WERI-Rb-1 (cell line): ENCODE data around the gene CD101.
A peak's percentile ranks its signal among the peaks of the same experiment; 100 is the strongest.

Experiments
- DNase-seq: peaks from one replicate; pipeline ENCODE4 v3.0.0-alpha.2; 2020
- H3K27ac ChIP-seq: fragments of 250-450 bp; sonication (Bioruptor Pico); 2 replicates; pipeline ENCODE4 v1.5.1; 2020; ENCODE audit warnings: mild to moderate bottlenecking, moderate library complexity
- H3K27me3 ChIP-seq: fragments of 250-450 bp; sonication (Bioruptor Pico); 2 replicates; pipeline ENCODE4 v1.5.1; 2021; ENCODE audit warnings: mild to moderate bottlenecking, low read depth, moderate library complexity; ENCODE audit not compliant: insufficient read depth, severe bottlenecking
- H3K36me3 ChIP-seq: fragments of 250-450 bp; sonication (Bioruptor Pico); 2 replicates; pipeline ENCODE4 v1.5.1; 2020; ENCODE audit warnings: mild to moderate bottlenecking, moderate library complexity
- H3K4me3 ChIP-seq: 2 replicates; pipeline ENCODE4 v1.5.1; 2011; ENCODE audit warnings: low read depth, mild to moderate bottlenecking, control low read depth, low read length
- H3K9me3 ChIP-seq: fragments of 250-450 bp; sonication (Bioruptor Pico); 2 replicates; pipeline ENCODE4 v1.5.1; 2021; ENCODE audit warnings: mild to moderate bottlenecking, moderate library complexity; ENCODE audit not compliant: severe bottlenecking
- TF ChIP-seq, protein P1 (sequence below): IDR thresholded peaks from 2 replicates; pipeline ENCODE4 v1.5.1; 2011; ENCODE audit warnings: low read depth, mild to moderate bottlenecking, control low read depth, inconsistent platforms, low read length

The CD101 gene

DNA sequence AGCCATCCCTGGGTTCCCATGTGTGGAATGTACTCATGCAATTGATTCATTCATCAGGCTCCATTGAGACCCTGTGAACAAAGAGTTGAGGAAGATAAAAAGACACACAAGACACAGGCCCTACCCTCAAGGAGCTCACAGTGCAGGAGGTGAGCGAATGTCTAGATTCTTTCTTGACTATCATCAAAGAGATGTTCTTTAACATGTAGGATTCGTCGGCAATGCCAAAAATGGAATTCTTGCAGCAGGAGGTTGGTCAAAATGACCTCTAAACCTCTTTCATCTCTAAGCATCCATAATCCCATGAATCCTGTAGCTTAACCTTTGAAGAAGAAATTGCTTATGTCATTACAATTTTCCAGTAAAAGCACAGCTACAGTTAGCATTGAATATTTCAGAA is 30.7 kb downstream of the CD101 start:
- H3K9me3 ChIP-seq: no peaks in the 10 kb centered on the region
- no peaks in the 10 kb centered on the region for H3K27me3 ChIP-seq
- H3K36me3 ChIP-seq: no peaks in the 10 kb centered on the region
- H3K4me3 ChIP-seq: no peak overlapping the region
- no peak for DNase-seq
- H3K27ac ChIP-seq: no peak overlapping the region
- TF ChIP-seq, protein P1, sequence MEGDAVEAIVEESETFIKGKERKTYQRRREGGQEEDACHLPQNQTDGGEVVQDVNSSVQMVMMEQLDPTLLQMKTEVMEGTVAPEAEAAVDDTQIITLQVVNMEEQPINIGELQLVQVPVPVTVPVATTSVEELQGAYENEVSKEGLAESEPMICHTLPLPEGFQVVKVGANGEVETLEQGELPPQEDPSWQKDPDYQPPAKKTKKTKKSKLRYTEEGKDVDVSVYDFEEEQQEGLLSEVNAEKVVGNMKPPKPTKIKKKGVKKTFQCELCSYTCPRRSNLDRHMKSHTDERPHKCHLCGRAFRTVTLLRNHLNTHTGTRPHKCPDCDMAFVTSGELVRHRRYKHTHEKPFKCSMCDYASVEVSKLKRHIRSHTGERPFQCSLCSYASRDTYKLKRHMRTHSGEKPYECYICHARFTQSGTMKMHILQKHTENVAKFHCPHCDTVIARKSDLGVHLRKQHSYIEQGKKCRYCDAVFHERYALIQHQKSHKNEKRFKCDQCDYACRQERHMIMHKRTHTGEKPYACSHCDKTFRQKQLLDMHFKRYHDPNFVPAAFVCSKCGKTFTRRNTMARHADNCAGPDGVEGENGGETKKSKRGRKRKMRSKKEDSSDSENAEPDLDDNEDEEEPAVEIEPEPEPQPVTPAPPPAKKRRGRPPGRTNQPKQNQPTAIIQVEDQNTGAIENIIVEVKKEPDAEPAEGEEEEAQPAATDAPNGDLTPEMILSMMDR: no peak

DNA sequence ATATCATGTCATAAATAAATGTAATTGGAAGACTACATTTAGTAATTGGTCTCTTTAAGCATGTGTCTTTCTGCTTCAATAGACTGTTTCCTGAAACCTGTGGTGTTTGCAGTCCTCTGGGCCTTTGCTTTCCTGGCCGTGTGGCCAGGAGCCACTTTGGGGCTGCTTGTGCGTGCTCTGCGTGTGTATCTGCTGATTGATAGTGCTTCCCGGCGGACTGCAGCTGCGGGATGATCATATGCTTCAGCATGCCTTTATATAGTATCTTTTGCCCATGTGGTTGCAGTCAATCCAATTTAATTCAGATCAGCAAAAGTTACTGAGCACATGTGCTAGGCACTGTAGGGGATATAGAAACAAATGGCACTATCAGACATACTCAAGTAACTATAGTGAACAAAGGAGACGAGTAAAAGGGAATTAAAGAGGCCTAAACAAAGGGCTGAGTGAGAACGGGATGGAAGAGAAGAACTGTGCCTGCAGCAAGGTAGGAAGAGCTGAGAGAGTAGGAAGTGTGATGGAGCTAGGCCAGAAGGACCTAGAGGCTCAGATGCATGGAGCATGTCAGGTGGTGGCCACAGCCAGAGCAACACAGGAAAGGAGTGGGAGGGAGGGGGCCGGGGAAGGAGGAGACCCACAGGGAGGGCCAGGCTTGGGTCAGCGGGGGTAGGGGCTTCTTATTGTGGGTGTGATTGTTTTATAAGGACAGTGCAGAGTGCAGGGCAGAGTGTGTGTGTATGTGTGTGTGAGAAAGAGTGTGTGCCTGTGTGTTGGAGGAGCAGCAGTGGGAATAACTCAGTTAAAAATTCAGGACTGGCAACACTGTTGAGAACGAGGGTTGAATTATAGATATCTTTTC is 31.4 kb downstream of the CD101 start:
- Histone ChIP-seq H3K36me3 (no peaks in the 10 kb centered on the region), H3K4me3 (no peak overlapping the region), H3K9me3 (no peaks in the 10 kb centered on the region), H3K27ac (no peak overlapping the region; the same call in 1 of the 2 replicates), H3K27me3 (no peaks in the 10 kb centered on the region)
- TF ChIP-seq, protein P1: no peak
- peak; percentile 16 for DNase-seq

DNA sequence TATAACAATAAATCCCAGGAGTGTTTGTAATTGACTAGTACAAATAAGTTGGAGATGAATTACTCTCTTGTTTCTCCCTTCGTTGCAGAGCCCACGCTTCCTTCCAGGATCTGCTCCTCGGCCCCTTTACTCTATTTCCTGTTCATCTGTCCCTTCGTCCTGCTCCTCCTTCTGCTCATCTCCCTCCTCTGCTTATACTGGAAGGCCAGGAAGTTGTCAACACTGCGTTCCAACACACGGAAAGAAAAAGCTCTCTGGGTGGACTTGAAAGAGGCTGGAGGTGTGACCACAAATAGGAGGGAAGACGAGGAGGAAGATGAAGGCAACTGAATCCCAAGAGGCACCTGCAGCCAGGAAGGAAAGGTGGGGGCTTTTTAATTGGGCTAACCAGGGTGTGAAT is 32.2 kb downstream of the CD101 start:
- Histone ChIP-seq H3K27me3 (no peaks in the 10 kb centered on the region), H3K4me3 (no peak overlapping the region), H3K9me3 (no peaks in the 10 kb centered on the region), H3K27ac (no peak overlapping the region), H3K36me3 (no peaks in the 10 kb centered on the region)
- TF ChIP-seq, protein P1: no peak
- DNase-seq: no peak

DNA sequence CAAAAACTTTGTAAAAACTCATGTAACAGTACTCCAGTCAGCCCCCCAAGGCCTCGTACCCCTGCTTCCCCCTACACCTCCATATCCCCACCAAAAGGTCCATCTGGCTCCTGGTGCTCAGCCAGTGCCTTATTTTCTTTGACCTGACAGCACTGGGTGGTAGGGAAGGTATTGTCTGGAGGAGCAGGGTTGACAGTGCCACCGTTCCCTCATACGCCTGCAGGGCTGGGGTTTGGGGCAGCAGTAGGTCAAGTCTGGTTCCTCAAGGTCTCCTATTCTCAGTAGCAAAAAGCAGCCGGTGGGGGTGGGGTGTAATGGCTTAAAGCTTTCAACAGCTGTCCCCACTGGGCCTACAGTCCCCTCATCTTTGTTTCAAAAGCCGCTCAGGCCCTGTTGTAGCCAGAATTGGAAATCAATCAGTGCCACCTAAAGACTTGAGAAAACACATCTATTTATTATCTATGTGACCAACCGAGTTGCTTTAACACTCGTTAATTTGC is 33.3 kb downstream of the CD101 start:
- Histone ChIP-seq H3K27ac (0 out of 2 replicates have a peak overlapping the region, but pooled peaks have one; percentile 3), H3K27me3 (no peaks in the 10 kb centered on the region), H3K9me3 (no peaks in the 10 kb centered on the region), H3K36me3 (no peaks in the 10 kb centered on the region), H3K4me3 (no peak overlapping the region)
- TF ChIP-seq, protein P1: no peak
- peak; percentile 71 for DNase-seq

DNA sequence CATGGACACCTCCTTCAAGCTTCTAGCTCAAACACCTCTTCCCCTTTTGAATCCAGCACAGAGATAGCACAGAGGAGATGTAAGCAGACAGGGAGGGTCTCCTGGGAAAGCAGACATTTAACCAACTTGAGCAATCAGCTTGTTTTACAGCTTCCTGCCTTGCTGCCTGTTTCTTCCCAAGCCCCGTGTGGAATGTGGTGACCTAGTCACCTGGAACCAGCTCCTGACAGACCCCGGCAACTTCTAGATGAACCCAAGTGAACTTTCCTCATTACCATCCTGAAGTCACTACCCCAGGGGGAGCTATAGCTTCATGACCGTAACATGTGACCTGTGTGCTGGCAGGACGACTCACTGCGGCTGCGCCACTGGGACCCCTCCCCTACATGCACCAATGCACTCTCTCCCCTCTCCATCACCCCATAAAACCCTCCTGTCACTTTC is 34.5 kb downstream of the CD101 start:
- TF ChIP-seq, protein P1: no peak
- Histone ChIP-seq H3K36me3 (no peaks in the 10 kb centered on the region), H3K27ac (no peak overlapping the region), H3K27me3 (no peaks in the 10 kb centered on the region), H3K9me3 (no peaks in the 10 kb centered on the region), H3K4me3 (no peak overlapping the region)
- no peak for DNase-seq

DNA sequence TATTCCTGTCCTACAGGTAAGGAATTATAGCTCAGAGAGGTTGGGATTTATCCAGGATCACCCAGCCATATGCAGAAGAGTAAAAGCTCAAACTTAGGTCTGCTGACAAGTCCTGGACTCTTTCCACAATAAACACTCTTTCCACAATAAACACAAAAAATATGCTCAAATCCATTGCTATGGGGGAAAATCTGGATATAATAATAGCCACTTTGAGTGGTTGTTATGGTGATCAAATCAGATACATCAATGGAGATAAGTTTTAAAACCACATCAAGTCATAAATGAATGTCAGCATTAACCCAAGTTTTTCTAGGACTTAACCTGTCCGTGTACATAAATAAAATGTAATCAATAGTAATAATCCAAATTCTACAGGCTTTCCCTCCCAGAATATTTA is 36.2 kb downstream of the CD101 start:
- H3K9me3 ChIP-seq: no peaks in the 10 kb centered on the region
- TF ChIP-seq, protein P1: no peak
- no peak overlapping the region for H3K4me3 ChIP-seq
- no peak overlapping the region for H3K27ac ChIP-seq
- H3K36me3 ChIP-seq: no peaks in the 10 kb centered on the region
- no peaks in the 10 kb centered on the region for H3K27me3 ChIP-seq
- DNase-seq: no peak
